ENCODE data around the gene FGF19.
A peak's percentile ranks its signal among the peaks of the same experiment; 100 is the strongest.

FGF19 gene

GRCh38 chr11:69671734-69672465, 31.9 kb downstream of the FGF19 start:
- H3K4me3 ChIP-seq (ENCODE audit: low read length), result no peak overlapping the region
- DNase-seq (ENCODE audit: low read depth), result no peak
- TF ChIP-seq CTCF (conservative IDR thresholded peaks at IDR 0.05; ENCODE audit: low read depth, low read length), result no peak

- peak; percentile 96 for TF ChIP-seq CTCF (conservative IDR thresholded peaks at IDR 0.05; ENCODE audit: low read depth, low read length)
- DNase-seq (ENCODE audit: low read depth), result no peak
Measured at GRCh38 chr11:69670158-69670845, 33.5 kb downstream of the FGF19 start.

GRCh38 chr11:69669486-69669885, 34.3 kb downstream of the FGF19 start:
- DNase-seq (ENCODE audit: low read depth), result no peak
- no peak for TF ChIP-seq CTCF (conservative IDR thresholded peaks at IDR 0.05; ENCODE audit: low read depth, low read length)

More at GRCh38 chr11:69670158-69670845, 33.5 kb downstream of the FGF19 start:
- no peak overlapping the region for H3K4me3 ChIP-seq (ENCODE audit: low read length)

GRCh38 chr11:69667619-69668604, 35.9 kb downstream of the FGF19 start:
- peak; percentile 84 for DNase-seq (ENCODE audit: low read depth)
- H3K4me3 ChIP-seq (ENCODE audit: low read length), result no peak overlapping the region
- no peak for TF ChIP-seq CTCF (conservative IDR thresholded peaks at IDR 0.05; ENCODE audit: low read depth, low read length)

More at GRCh38 chr11:69669486-69669885, 34.3 kb downstream of the FGF19 start:
- H3K4me3 ChIP-seq (ENCODE audit: low read length), result no peak overlapping the region

GRCh38 chr11:69666752-69667536, 36.9 kb downstream of the FGF19 start:
- TF ChIP-seq CTCF (conservative IDR thresholded peaks at IDR 0.05; ENCODE audit: low read depth, low read length), result no peak
- H3K4me3 ChIP-seq (ENCODE audit: low read length), result no peak overlapping the region
- DNase-seq (ENCODE audit: low read depth), result no peak

- H3K4me3 ChIP-seq (ENCODE audit: low read length), result no peak overlapping the region
- no peak for TF ChIP-seq CTCF (conservative IDR thresholded peaks at IDR 0.05; ENCODE audit: low read depth, low read length)
Measured at GRCh38 chr11:69666261-69666660, 37.6 kb downstream of the FGF19 start.

More at GRCh38 chr11:69666261-69666660, 37.6 kb downstream of the FGF19 start:
- DNase-seq (ENCODE audit: low read depth), result no peak

Measured in retinal pigment epithelial cell (primary cell).